Mesodermal cell (in vitro differentiated cells): Measurements from ENCODE around the gene GPN3. TPM values are rescaled to one million over a fixed set of nuclear protein-coding genes. Genes with fewer than 3 reads are reported as not detected.

ENCODE experiments used
- H3K27ac ChIP-seq: 2 replicates; pipeline ENCODE4 v1.7.0; 2013; ENCODE audit warnings: mild to moderate bottlenecking, low read depth, low read length, moderate library complexity; ENCODE audit not compliant: severe bottlenecking
- H3K36me3 ChIP-seq: 2 replicates; pipeline ENCODE4 v1.7.1; 2013; ENCODE audit warnings: mild to moderate bottlenecking, low read length, moderate library complexity; ENCODE audit not compliant: control insufficient read depth, insufficient read depth
- H3K4me1 ChIP-seq: one replicate; pipeline ENCODE4 v1.7.1; 2013; ENCODE audit warnings: mild to moderate bottlenecking, low read length; ENCODE audit not compliant: insufficient read depth, control insufficient read depth, poor library complexity, severe bottlenecking
- H3K4me3 ChIP-seq: 2 replicates; pipeline ENCODE4 v1.7.0; 2013; ENCODE audit warnings: low read length, control low read depth, mild to moderate bottlenecking; ENCODE audit not compliant: insufficient read depth, poor library complexity, severe bottlenecking; ENCODE audit errors: extremely low read depth
- H3K9me3 ChIP-seq: 2 replicates; pipeline ENCODE4 v1.7.1; 2013; ENCODE audit warnings: mild to moderate bottlenecking, low read length, moderate library complexity; ENCODE audit not compliant: control insufficient read depth
- WGBS, 2 experiments: methylation state at CpG; one replicate each; pipeline ENCODE4 v1.1.5; 2013; ENCODE audit warnings: missing lambda C conversion rate in 2 of 2; ENCODE audit not compliant: insufficient coverage in 2 of 2; 5-methylcytosine and 5-hydroxymethylcytosine counted together
- polyA plus RNA-seq, 2 experiments: library from polyadenylated mRNA; stranded (reverse); fragments of 50-300 nt; gene quantifications; one replicate each; pipeline ENCODE4 v1.2.3, GENCODE V29; 2013

GPN3 gene
- 37.7 TPM for polyA plus RNA-seq (2013, experiment 1 of 2)
- 41.5 TPM for polyA plus RNA-seq (2013, experiment 2 of 2)

- Histone ChIP-seq H3K27ac (peak within 1 kb of the TSS; percentile 98), H3K4me3 (peak within 1 kb of the TSS; percentile 85), H3K9me3 (no peaks in the 10 kb centered on the region), H3K4me1 (peaks cover 7% of the 10 kb centered on the region), H3K36me3 (peaks cover 17% of the 10 kb centered on the region)
- WGBS, 2 experiments, result 0% methylated on average over 54 to 70 of the region's 78 CpGs
These were observed at the start of gene GPN3, which contains the start of gene FAM216A for GRCh38 chr12:110468214-110469048. Gene GPN3 (minus strand): TSS chr12:110468257. CDS start chr12:110468203, 54 bp downstream. Gene FAM216A (plus strand): TSS chr12:110468845. CDS start chr12:110468876, 31 bp downstream.

- Histone ChIP-seq H3K27ac (no peak overlapping the region), H3K4me3 (no peak overlapping the region), H3K36me3 (no peaks in the 10 kb centered on the region), H3K4me1 (no peaks in the 10 kb centered on the region), H3K9me3 (no peaks in the 10 kb centered on the region)
- WGBS, 2 experiments, result 77 to 82% methylated on average over 3 of the region's 3 CpGs
These were observed 48.9 kb upstream of the GPN3 start for GRCh38 chr12:110516995-110517394.

GRCh38 chr12:110514363-110514762 lies 46.3 kb upstream of the GPN3 start:
- 60% methylated on average over 1 of the region's 1 CpG; no CpG with 5 or more reads in 1 of the 2 experiments for whole genome bisulfite sequencing, 2 experiments
- H3K9me3 ChIP-seq, result no peaks in the 10 kb centered on the region
- no peak overlapping the region for H3K27ac ChIP-seq
- H3K4me3 ChIP-seq, result no peak overlapping the region
- H3K36me3 ChIP-seq, result no peaks in the 10 kb centered on the region
- H3K4me1 ChIP-seq, result no peaks in the 10 kb centered on the region

- no peaks in the 10 kb centered on the region for H3K36me3 ChIP-seq
- no peaks in the 10 kb centered on the region for H3K9me3 ChIP-seq
- WGBS, 2 experiments, result 90 to 92% methylated on average over 2 to 3 of the region's 6 CpGs
- H3K4me1 ChIP-seq, result no peaks in the 10 kb centered on the region
- no peak overlapping the region for H3K4me3 ChIP-seq
- no peak overlapping the region for H3K27ac ChIP-seq
These were observed 45.8 kb upstream of the GPN3 start for GRCh38 chr12:110513842-110514241.

- no peaks in the 10 kb centered on the region for H3K36me3 ChIP-seq
- no peaks in the 10 kb centered on the region for H3K4me1 ChIP-seq
- no peak overlapping the region for H3K27ac ChIP-seq
- H3K4me3 ChIP-seq, result no peak overlapping the region
- H3K9me3 ChIP-seq, result no peaks in the 10 kb centered on the region
- no CpG with 5 or more reads among the region's 4 CpGs for WGBS, 2 experiments
These were observed 40.1 kb upstream of the GPN3 start for GRCh38 chr12:110508071-110508586.

- Histone ChIP-seq H3K27ac (no peak overlapping the region), H3K4me3 (no peak overlapping the region), H3K36me3 (no peaks in the 10 kb centered on the region), H3K4me1 (peaks cover 3% of the 10 kb centered on the region), H3K9me3 (peaks cover 7% of the 10 kb centered on the region)
- WGBS, 2 experiments, result no CpG with 5 or more reads among the region's 3 CpGs
These were observed 37.3 kb upstream of the GPN3 start for GRCh38 chr12:110505332-110505731.

- Histone ChIP-seq H3K4me3 (no peak overlapping the region), H3K9me3 (peaks cover 7% of the 10 kb centered on the region), H3K27ac (no peak overlapping the region), H3K4me1 (peaks cover 11% of the 10 kb centered on the region), H3K36me3 (peaks cover 7% of the 10 kb centered on the region)
- WGBS, 2 experiments, result no CpG with 5 or more reads among the region's 1 CpG
These were observed 35.4 kb upstream of the GPN3 start for GRCh38 chr12:110503432-110503831.

GRCh38 chr12:110501752-110502738 lies 34.0 kb upstream of the GPN3 start, which contains the start of the genes RAD9B and VPS29:
Gene RAD9B (plus strand): TSS chr12:110502331. CDS start chr12:110502338, 7 bp downstream.
Gene VPS29 (minus strand): TSS chr12:110502111. CDS start chr12:110502051, 60 bp downstream.
- Histone ChIP-seq H3K27ac (peak within 1 kb of the TSS; percentile 41), H3K4me1 (peaks cover 11% of the 10 kb centered on the region), H3K9me3 (peaks cover 7% of the 10 kb centered on the region), H3K4me3 (peak within 1 kb of the TSS; percentile 89), H3K36me3 (peaks cover 15% of the 10 kb centered on the region)
- 17 to 25% methylated on average over 31 to 61 of the region's 61 CpGs for WGBS, 2 experiments

- 0 to 1% methylated on average over 7 to 16 of the region's 17 CpGs for WGBS, 2 experiments
- peaks cover 11% of the 10 kb centered on the region for H3K4me1 ChIP-seq
- H3K9me3 ChIP-seq, result peaks cover 7% of the 10 kb centered on the region
- H3K27ac ChIP-seq, result peak overlapping the region; percentile 41
- peaks cover 15% of the 10 kb centered on the region for H3K36me3 ChIP-seq
- peak overlapping the region; percentile 89 for H3K4me3 ChIP-seq
These were observed 33.3 kb upstream of the GPN3 start for GRCh38 chr12:110501399-110501751.
